WTC11 (cell line): Measurements from ENCODE around the gene ST6GALNAC3. TPM values are rescaled to one million over a fixed set of nuclear protein-coding genes. Genes with fewer than 3 reads are reported as not detected.

Experiments
- ATAC-seq: fragments of 200-7000 bp; cut with Tn5 transposase; 2 replicates; pipeline ENCODE4 v1.10.0; 2021; ENCODE audit warnings: mild to moderate bottlenecking, moderate library complexity
- CTCF ChIA-PET: fragments of 300-600 bp; sonication (Branson Sonifier 250); formaldehyde crosslinking; loops from one replicate; lab custom pipeline; 2021; ENCODE audit warnings: antibody characterized with exemption; lab: Charles Lee
- POLR2A ChIA-PET: fragments of 350-600 bp; sonication (Branson Sonifier 250); formaldehyde crosslinking; loops from one replicate; lab custom pipeline; 2021; ENCODE audit warnings: antibody characterized with exemption; lab: Charles Lee
- DNase-seq: peaks from one replicate; pipeline ENCODE4 v3.0.0; 2021; ENCODE audit warnings: low spot score
- H3K27ac Mint-ChIP-seq: 2 replicates; pipeline ENCODE4 v1.8.0; 2021; ENCODE audit warnings: mixed read lengths
- H3K27me3 Mint-ChIP-seq: 2 replicates; pipeline ENCODE4 v1.8.0; 2021; ENCODE audit warnings: low read depth, mild to moderate bottlenecking, moderate library complexity, mixed read lengths
- H3K36me3 Mint-ChIP-seq: 2 replicates; pipeline ENCODE4 v1.8.0; 2021; ENCODE audit warnings: mixed read lengths
- H3K4me1 Mint-ChIP-seq: 2 replicates; pipeline ENCODE4 v1.8.0; 2022; ENCODE audit warnings: mixed read lengths
- H3K4me3 Mint-ChIP-seq: 2 replicates; pipeline ENCODE4 v1.8.0; 2021; ENCODE audit warnings: mild to moderate bottlenecking, moderate library complexity, mixed read lengths
- H3K9me3 Mint-ChIP-seq: 2 replicates; pipeline ENCODE4 v1.8.0; 2021; ENCODE audit warnings: mixed read lengths
- AFF4 ChIP-seq: sonication (generic); formaldehyde crosslinking; IDR thresholded peaks from 2 replicates; pipeline ENCODE4 v1.8.1; 2023; ENCODE audit warnings: mild to moderate bottlenecking, missing genetic modification reagents, borderline replicate concordance
- ARID4B ChIP-seq: sonication (generic); formaldehyde crosslinking; IDR thresholded peaks from 2 replicates; pipeline ENCODE4 v1.8.0; 2023; ENCODE audit warnings: missing genetic modification reagents, mild to moderate bottlenecking, borderline replicate concordance
- ATF2 ChIP-seq: sonication (generic); formaldehyde crosslinking; IDR thresholded peaks from 2 replicates; pipeline ENCODE4 v1.8.1; 2022; ENCODE audit warnings: low read depth, missing genetic modification reagents, borderline replicate concordance
- CREB1 ChIP-seq: sonication (generic); formaldehyde crosslinking; IDR thresholded peaks from 2 replicates; pipeline ENCODE4 v1.8.0; 2023; ENCODE audit warnings: mild to moderate bottlenecking, missing genetic modification reagents
- ELF4 ChIP-seq: sonication (generic); formaldehyde crosslinking; IDR thresholded peaks from 2 replicates; pipeline ENCODE4 v1.8.1; 2022; ENCODE audit warnings: low read depth, mild to moderate bottlenecking, moderate library complexity, missing genetic modification reagents
- KAT7 ChIP-seq: sonication (generic); formaldehyde crosslinking; IDR thresholded peaks from 2 replicates; pipeline ENCODE4 v1.8.1; 2023; ENCODE audit warnings: missing genetic modification reagents, mild to moderate bottlenecking, borderline replicate concordance
- PREB ChIP-seq: sonication (generic); formaldehyde crosslinking; IDR thresholded peaks from 2 replicates; pipeline ENCODE4 v1.8.1; 2022; ENCODE audit warnings: mild to moderate bottlenecking, missing genetic modification reagents, moderate library complexity, borderline replicate concordance
- SMAD3 ChIP-seq: sonication (generic); formaldehyde crosslinking; IDR thresholded peaks from 2 replicates; pipeline ENCODE4 v1.8.0; 2022; ENCODE audit warnings: missing genetic modification reagents, mild to moderate bottlenecking, borderline replicate concordance
- TEAD4 ChIP-seq: sonication (generic); formaldehyde crosslinking; IDR thresholded peaks from 2 replicates; pipeline ENCODE4 v1.8.0; 2022; ENCODE audit warnings: mild to moderate bottlenecking, missing genetic modification reagents
- USF2 ChIP-seq: sonication (generic); formaldehyde crosslinking; IDR thresholded peaks from 2 replicates; pipeline ENCODE4 v1.8.1; 2023; ENCODE audit warnings: mild to moderate bottlenecking, missing genetic modification reagents, moderate library complexity
- ZNF281 ChIP-seq: sonication (generic); formaldehyde crosslinking; IDR thresholded peaks from 2 replicates; pipeline ENCODE4 v1.8.0; 2023; ENCODE audit warnings: mild to moderate bottlenecking, missing genetic modification reagents
- total RNA-seq: library from RNA; stranded (reverse); gene quantifications from 3 replicates; pipeline ENCODE4 v1.2.3, GENCODE V29; 2021

ST6GALNAC3 gene
- total RNA-seq, 1 experiment from 2014 or later: 11.9 TPM

GRCh38 chr1:76669624-76670315 lies 595.2 kb downstream of the ST6GALNAC3 start:
- no peak overlapping the region for H3K4me3 Mint-ChIP-seq
- CTCF ChIA-PET: no interaction called here

GRCh38 chr1:76674689-76675210 lies 600.2 kb downstream of the ST6GALNAC3 start:
- H3K9me3 Mint-ChIP-seq: no peaks in the 10 kb centered on the region
- CTCF ChIA-PET: no interaction called here
- H3K27me3 Mint-ChIP-seq: no peaks in the 10 kb centered on the region; the same call in 1 of the 2 replicates
- no peaks in the 10 kb centered on the region for H3K36me3 Mint-ChIP-seq
- ATAC-seq (no peak), DNase-seq (no peak)
- no peak overlapping the region for H3K27ac Mint-ChIP-seq
- no peaks in the 10 kb centered on the region for H3K4me1 Mint-ChIP-seq
- no peak overlapping the region for H3K4me3 Mint-ChIP-seq
- POLR2A ChIA-PET: no interaction called here
- TF ChIP-seq ZNF281 (CRISPR knock-in tag): no peak
- TF ChIP-seq KAT7 (CRISPR knock-in tag): no peak
- TF ChIP-seq USF2 (CRISPR knock-in tag): no peak
- TF ChIP-seq PREB: no peak
- TF ChIP-seq SMAD3 (CRISPR knock-in tag): no peak
- TF ChIP-seq ATF2 (CRISPR knock-in tag): no peak
- TF ChIP-seq AFF4 (CRISPR knock-in tag): no peak
- TF ChIP-seq TEAD4 (CRISPR knock-in tag): no peak

More at GRCh38 chr1:76669624-76670315, 595.2 kb downstream of the ST6GALNAC3 start:
- H3K36me3 Mint-ChIP-seq: no peaks in the 10 kb centered on the region
- ATAC-seq: no peak
- H3K27ac Mint-ChIP-seq: no peak overlapping the region
- POLR2A ChIA-PET: no interaction called here
- no peaks in the 10 kb centered on the region; the same call in 1 of the 2 replicates for H3K27me3 Mint-ChIP-seq
- no peak for DNase-seq
- H3K4me1 Mint-ChIP-seq: no peaks in the 10 kb centered on the region
- no peak for TF ChIP-seq ELF4 (CRISPR knock-in tag)
- no peak for TF ChIP-seq CREB1 (CRISPR knock-in tag)
- TF ChIP-seq ARID4B (CRISPR knock-in tag): no peak
- TF ChIP-seq, all 79 proteins: peak for 0
- H3K9me3 Mint-ChIP-seq: no peaks in the 10 kb centered on the region
